Stimulated activated CD8-positive, alpha-beta memory T cell treated with anti-CD3 and anti-CD28 coated beads, Interleukin-12 subunit alpha, Interleukin-12 subunit beta, amount 100 ng/mL, for 4 hours (primary cell): ENCODE data around the gene PIP4K2C.
"Not testable (repeated sequence)": the region's sequence is repeated elsewhere in the genome, so short reads cannot be mapped to it uniquely, and the experiment has no call there.

Source experiments
- DNase-seq: peaks from one replicate; pipeline ENCODE4 v3.0.0-alpha.2; 2020; ENCODE audit warnings: low read depth

Gene PIP4K2C

DNA sequence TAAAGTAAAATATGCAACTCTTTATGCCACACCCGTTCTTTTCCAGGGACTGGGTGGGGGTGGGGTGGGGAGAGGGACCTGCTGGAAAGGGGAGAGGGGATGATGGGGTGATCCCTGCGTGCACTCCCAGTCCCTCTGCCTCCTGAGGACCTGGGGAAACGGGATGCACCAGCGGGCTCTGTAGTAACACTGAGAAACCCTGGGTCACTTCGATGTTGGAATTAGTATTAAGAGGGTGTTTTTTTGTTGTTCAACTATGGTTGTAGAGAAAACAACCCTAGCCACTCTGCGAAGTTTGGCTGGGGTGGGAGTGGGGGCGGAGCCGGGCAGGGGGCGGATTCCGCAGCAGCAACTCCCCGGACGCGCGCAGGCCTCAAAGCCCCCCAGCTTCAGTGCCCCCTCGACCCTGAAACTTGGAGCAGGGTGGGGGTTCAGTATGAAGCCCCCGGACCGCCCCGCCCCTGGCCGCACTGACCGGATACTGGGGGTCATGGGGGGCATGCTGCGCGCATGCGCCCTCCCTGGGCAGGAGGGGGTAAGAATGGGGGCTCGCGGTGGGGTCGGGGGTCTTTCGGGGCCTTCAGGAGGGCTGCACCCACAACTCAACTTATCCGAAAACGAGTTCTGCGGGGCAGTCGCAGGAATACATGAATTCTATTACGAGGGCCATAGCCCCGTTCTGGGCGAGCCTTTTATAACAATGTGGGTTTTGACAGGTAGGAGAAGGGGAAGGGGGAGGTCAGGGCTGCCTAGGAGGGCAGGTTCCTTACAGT lies 19.0 kb downstream of the PIP4K2C start:
- DNase-seq = no peak

DNA sequence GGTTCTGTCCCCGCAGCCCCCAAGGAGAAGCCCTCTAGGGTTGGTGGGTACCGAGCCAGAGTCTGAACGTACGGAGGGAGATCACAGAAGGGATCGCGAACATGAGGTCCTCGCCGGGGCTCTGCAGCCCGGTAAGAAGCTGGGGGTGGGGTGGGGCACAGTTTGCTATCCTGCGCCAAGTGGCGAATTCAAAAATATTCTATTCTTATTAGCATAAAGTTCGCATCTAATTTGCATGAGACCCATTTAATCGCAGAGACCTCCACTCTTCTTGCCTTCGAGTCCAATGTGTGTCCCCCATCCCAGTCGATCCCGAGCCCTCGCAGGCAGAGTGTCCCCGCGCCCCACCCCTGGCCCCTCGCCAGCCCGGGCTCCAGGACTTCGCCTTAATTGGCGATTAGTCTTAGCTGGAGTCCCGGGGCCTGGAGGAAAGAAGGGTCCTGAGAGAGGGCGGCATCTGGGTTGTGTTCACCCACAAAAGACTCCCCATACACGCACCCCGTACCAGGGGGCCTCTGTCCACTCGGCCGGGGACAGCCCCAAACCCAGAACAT lies 19.6 kb downstream of the PIP4K2C start:
- DNase-seq = no peak

DNA sequence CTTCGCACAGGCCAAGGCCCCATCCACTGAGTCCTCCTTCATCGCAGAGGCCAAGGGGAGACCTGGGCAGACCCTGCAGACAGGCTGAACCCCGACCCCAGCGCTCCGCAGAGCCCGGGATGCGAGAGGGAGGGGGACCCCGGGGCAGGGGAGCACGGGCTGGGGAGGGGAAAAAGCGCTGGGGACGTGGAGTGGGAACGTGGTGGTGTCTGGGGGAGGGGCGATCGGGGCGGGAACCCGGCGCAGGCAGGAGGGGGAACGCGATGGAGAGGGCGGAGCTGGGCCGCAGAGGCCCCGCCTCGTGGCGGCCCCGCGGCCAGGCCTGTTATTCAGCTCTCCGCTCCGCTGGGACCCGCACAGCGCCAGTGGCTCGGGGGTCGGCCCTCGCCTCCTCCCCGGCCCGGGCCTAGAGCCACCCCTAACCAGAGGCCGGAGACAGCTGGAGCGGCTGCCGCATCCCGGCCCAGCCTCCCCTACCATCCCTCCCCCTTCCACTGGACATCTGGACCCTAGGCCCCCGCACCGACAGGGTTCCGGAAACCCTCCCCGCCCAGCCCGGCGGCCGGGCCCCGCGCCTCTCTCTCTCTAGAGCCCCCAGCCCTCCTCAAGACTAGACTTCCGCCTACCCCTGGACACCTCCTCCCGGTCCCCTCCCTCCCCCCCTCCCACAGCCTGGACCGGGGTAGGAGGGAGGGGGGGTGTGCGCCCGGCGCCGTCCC lies 20.3 kb downstream of the PIP4K2C start, which contains the start of gene ARHGEF25:
TSS of gene ARHGEF25 (plus strand) at position 328 of the 719 bp plus-strand sequence. CDS start 460 bp downstream, outside the sequence.
- peak; percentile 27 for DNase-seq

DNA sequence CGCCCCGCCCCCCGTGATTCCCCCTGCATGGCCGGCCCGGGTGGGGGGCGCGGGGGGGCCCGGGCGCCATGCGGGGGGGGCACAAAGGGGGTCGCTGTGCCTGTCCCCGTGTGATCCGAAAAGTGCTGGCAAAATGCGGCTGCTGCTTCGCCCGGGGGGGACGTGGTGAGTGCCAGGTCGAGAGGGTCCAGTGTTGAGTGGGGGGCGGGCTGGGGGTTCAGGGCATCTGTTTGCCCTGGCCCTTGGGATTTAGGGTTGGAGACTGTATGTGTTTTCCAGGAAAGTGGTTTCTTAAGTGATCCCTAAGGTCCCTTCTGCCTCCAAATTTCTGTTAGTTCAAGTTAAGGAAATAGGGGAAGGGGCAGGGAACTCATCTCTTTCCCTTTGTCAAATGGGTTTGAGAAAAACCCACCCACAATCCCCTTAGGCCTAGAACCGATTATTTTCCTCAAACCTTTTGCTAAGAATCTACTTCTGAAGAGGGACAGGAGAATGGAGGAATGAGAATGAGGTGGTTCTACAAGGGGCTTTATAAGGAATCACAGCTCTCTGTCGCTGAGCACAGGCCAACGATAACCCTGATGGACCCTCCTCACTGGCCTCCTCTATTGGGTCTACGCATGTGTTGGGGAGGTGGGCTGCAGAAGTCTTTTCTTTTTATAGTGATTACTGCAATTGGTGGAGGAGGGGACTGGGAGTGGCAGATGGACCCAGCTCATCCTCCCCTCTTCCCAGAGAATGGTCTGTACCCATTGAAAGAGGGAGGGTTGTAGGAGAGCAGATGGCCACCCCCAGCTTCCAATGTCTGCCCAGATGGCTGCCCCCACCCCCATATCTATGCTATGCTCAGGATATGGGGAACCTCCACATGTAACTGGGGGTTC lies 21.1 kb downstream of the PIP4K2C start:
- no peak for DNase-seq

DNA sequence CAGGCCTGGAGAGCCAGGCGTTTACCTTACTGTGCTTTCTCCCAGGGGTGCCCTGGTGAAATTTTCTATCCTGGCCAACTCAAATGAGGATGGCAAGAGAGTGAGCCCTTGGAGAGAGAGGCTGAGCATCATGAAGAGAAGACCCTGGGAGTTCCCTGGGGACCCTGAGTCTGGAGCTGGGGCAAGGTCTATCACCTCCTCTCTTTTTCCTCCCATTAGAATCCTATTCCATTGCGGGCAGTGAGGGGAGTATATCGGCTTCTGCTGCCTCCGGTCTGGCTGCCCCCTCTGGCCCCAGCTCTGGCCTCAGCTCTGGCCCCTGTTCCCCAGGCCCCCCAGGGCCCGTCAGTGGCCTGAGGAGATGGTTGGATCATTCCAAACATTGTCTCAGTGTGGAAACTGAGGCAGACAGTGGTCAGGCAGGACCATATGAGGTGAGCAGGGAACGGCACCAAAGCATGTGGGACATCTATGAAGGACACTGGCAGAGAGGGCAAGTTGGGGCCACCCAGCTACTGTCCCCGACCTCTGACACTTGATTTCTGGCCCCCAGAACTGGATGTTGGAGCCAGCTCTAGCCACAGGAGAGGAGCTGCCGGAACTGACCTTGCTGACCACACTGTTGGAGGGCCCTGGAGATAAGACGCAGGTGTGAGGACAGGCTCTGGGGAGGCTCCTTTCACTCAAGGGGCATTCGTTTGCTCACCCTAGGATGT lies 21.9 kb downstream of the PIP4K2C start:
- DNase-seq = no peak

DNA sequence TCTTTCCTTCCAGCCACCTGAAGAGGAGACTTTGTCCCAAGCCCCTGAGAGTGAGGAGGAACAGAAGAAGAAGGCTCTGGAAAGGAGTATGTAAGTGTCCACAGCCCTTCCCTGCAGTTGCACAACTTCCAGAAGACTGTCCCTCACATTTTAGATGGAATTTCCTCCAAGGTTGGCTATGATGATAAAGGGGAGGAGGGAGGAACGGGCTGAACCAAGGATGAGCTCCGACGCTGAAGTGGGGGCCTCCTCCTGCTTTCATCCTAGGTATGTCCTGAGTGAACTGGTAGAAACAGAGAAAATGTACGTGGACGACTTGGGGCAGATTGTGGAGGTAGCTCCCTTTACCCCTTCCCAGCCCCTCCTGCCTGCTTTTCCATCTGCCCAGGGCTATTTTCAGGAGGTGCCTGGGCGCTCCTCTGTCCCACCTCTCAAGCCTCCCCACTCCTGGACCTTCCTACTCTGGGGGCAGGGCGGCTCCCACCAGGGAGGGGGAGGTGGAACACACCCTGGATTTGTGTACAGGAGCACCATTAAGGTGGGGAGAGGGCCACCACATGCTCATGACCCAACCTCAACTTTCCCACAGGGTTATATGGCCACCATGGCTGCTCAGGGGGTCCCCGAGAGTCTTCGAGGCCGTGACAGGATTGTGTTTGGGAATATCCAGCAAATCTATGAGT lies 22.6 kb downstream of the PIP4K2C start:
- DNase-seq = no peak

DNA sequence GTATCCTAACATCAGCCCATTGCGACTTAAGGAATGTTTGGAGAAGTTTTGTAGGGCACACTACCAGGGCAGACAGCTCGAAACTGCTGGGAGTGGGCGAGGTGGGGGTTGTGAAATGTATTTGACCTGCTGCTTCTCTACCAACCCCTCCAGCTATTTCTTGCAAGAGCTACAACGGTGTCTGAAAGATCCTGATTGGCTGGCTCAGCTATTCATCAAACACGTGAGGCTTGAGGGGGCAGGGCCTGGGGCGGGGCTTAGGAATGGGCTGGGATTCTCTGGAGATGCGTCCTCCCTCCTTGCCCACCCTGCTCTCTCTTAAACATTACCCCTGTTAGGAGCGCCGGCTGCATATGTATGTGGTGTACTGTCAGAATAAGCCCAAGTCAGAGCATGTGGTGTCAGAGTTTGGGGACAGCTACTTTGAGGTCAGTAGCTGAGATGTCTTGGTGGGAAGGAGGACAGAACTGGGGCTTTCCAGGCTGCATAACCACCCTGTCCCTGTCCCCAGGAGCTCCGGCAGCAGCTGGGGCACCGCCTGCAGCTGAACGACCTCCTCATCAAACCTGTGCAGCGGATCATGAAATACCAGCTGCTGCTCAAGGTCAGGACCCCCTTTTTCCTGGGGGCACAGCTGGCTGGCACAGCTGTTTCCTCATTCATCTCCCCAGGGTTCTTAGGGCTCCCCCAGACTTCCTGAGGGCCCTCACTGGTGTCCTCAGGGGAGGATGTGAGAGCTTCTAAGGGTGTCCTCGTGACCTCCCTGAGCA lies 23.4 kb downstream of the PIP4K2C start:
- DNase-seq = no peak

DNA sequence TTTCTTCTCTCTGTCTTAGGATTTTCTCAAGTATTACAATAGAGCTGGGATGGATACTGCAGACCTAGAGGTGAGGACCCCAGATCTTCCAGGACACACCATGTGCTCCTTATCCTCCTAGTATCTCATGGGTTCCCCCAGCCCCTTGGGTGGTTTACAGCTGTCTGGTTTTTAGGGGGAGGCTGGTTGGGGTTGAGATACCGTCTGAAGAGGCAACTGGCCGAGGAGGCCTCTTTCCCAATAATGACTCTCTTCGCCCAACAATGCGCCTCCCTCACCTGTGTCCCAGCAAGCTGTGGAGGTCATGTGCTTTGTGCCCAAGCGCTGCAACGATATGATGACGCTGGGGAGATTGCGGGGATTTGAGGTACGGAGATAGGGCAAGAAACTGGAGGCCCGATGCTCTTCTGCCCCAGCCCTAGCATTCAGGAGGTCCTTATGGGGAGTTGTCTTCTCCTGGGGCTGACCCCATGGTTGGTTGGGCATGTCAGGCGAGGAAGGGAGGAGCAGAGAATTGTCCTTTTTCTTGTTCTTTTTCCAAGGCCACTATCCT lies 24.0 kb downstream of the PIP4K2C start:
- no peak for DNase-seq

DNA sequence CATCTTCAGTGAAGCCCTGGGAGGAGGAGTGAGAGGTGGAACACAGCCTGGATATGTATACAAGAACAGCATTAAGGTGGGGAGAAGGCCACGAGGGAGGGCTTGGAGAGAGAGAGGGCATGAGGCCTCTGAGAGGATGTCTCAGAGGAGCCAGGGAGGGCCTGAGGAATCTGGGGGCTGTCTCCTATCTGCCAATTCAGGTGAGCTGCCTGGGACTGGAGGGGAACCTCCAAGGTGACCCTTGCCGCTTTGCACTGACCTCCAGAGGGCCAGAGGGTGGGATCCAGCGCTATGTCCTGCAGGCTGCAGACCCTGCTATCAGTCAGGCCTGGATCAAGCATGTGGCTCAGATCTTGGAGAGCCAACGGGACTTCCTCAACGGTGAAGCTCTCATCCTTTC lies 24.6 kb downstream of the PIP4K2C start:
- DNase-seq = no peak

DNA sequence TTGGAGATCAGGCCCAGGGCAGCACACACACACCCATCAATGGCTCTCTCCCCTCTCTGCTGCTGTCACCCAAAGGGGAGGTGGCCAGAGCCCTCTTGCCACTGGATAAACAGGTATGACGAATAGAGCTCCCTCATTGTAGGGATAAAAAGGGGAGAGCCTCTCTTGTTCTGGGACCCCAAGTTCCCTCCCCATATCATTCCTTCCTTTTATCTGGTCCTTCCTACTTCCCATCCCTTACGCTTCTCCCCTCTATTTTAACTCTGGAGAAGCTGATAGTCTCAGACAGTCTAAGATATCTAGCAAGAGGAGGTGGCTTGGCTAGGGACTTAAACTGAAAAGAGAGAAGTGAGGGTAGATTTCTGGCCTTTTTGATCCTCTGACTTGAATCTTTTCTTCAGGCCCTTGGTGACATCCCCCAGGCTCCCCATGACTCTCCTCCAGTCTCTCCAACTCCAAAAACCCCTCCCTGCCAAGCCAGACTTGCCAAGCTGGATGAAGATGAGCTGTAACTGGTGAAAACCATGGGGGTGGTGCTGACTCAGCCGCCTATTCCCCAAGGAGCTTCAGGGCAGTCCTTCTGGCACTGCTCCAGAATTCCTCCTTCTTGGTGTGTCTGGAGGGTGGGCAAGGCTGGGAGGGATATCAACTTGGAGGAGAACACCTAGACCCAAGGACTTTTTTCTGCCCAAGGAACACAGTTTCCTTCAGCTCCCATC lies 25.6 kb downstream of the PIP4K2C start:
- no peak for DNase-seq

DNA sequence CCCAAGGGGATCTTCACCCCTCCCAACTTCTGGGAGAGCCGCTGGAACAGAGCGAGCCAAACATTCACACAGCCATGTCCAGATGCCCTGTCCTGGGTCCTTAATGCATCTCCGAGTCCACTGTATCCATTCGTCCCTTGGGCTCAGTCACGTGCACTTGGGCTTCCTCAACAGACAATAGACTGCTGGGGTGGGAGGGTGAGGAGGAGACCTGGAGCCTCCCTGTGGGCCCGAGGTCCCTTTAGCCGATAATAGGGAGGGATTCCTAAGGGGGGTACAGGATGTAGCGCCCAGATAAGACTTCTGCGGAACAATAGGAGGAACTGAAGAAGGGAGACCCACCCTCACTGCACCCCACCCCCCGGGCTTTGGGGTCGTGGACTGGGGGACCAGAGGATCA lies 26.9 kb downstream of the PIP4K2C start:
- DNase-seq = no peak

DNA sequence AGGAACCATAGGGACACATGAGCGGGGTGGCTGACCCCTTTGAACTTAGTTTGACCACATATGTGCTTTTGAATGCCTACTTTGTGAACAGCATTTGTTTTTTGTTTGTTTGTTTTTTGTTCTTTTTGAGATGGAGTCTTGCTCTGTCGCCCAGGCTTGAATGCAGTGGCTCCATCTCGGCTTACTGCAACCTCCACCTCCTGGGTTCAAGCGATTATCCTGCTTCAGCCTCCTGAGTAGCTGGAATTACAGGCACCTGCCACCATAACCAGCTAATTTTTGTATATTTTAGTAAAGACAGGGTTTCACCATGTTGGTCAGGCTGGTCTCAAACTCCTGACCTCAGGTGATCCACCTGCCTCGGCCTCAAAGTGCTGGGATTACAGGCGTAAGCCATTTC lies 27.4 kb downstream of the PIP4K2C start:
- DNase-seq = not testable (repeated sequence)

DNA sequence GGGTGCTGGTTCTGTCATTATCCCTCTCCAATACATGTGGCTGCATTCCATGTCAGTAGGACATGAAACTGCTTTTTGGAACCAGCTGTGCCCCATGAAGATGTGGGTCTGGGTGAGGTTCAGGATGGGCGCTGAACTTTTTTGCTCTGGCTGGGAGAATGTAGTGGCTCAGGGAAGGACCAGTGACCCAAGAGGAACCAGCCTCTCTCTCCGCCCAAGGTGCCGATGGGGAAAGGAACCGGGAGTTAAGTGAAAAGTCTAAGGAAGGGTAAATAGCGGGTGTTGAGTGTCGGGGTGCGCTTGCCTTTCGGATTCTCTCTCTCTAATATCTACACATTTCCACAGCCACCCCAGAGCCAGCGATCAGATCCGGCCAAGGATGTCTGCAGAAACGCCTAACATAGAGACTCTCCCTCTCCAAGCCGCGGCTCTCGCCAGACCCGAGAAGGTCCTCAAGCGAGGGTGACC lies 28.0 kb downstream of the PIP4K2C start:
- DNase-seq = no peak

DNA sequence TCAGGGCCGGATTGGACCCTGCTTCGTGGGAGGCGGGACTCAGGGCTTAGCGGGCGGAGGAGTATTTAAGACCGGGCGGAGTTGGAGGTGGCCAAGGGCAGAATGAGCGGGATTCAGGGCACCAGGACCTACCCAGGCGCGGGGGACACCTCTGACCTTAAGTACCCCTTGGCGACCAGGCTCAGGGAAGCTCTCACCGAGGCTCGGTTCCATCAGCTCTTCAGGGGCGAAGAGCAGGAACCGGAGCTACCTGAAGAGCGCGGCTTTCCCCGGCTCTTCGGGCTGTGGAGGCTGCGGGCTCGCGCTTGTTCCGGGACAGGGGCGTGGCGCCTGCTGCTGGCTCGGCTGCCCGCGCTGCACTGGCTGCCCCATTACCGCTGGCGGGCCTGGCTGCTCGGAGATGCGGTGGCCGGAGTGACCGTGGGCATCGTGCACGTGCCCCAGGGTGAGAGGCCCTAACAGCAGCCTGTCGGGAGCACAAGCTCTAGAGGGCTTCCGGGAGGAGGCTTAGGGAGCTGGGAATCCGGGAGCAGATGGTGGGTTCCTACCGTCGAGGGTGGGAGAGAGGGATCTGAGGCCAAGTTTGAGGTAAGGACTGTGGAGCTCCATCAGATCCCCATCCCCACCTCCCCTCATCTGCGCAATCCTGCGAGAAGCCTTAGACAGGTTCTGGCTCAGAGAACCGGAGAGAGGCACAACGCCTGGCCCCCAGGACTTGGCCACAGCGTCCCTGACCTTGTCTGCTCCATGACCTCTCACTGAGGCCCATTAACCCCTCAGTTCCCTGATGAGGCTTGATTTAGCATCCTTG lies 28.6 kb downstream of the PIP4K2C start:
- no peak for DNase-seq

DNA sequence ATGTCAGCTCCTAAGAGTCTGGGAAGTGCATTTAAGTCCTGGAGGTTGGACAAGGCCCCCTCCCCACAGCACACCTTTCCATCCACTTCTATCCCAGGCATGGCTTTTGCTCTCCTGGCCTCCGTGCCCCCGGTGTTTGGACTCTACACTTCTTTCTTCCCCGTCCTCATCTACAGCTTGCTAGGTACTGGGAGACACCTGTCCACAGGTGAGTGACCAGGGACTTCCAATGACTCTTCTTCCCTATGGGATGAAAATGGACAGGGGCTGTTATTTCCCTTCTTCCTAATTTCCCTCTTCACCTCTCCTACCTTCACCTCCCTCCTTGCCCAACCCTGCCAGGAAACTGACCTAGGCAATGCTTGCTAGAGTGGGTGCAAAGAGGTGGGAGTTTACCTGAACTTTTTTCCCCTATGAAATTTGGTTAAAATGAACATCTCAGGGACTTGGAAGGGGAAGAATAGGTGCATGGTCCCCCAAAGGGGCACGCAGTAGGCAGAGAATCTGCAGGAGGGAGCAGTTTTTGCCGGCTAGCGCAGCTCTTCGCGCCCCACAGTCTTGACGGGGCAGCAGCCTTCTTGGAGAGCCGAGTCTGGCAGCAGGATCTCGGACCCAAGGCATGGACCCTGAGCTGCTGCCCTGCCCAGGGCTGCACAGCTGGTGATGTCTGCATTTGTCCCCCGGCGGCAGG lies 29.4 kb downstream of the PIP4K2C start:
- DNase-seq = no peak

DNA sequence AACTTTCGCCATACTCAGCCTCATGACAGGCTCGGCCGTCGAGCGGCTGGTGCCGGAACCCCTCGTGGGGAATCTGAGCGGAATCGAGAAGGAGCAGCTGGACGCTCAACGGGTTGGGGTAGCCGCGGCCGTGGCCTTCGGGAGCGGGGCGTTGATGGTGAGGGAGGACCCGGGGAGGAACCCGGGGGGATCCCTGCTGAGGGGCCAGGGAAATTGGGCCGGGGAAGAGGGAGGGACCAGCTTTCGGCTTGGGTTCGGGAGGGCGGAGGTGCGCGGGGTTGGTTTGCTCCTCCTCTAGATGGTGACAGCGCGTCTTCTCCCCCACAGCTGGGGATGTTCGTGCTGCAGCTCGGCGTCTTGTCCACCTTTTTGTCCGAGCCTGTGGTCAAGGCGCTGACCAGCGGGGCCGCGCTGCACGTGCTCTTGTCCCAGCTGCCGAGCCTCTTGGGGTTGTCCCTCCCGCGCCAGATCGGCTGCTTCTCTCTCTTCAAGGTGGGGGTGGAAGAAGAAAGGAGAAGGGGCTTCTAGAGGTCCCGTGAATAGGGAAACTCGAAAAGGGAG lies 30.0 kb downstream of the PIP4K2C start:
- DNase-seq = no peak
